HepG2 (cell line): Measurements from ENCODE around the gene APEX1. TPM values are rescaled to one million over a fixed set of nuclear protein-coding genes. Genes with fewer than 3 reads are reported as not detected.

Experiments used
- ATAC-seq: fragments of 200-7000 bp; cut with Tn5 transposase; 3 replicates; pipeline ENCODE4 v1.9.1; 2020; ENCODE audit warnings: mild to moderate bottlenecking, moderate library complexity
- BruUV-seq: library from RNA; stranded (reverse); fragments of 400-500 nt; replicated peaks from 2 replicates; lab custom pipeline; 2021; lab: Mats Ljungman, UMichigan
- CTCF ChIA-PET: fragments of 300-600 bp; formaldehyde crosslinking; extraction: SDS; loops from one replicate; lab custom pipeline; 2021; ENCODE audit warnings: low total read pairs, inconsistent platforms, low intra/inter-chr PET ratio; lab: Yijun Ruan, JAX
- POLR2A ChIA-PET: fragments of 350-600 bp; sonication (Branson Sonifier 250); formaldehyde crosslinking; loops from one replicate; lab custom pipeline; 2020; ENCODE audit warnings: antibody characterized with exemption, inconsistent platforms; lab: Yijun Ruan, JAX
- DNase-seq: peaks from one replicate; pipeline ENCODE4 v3.0.0-alpha.2; 2015; ENCODE audit warnings: low spot score
- FAIRE-seq: peaks from 3 replicates; lab custom pipeline; 2011; peaks lifted over from hg19 to GRCh38; lab: Jason Lieb, UNC
- H2AFZ ChIP-seq: one replicate; pipeline ENCODE4 v1.6.1; 2011; ENCODE audit warnings: low read length, inconsistent platforms
- H3K27ac ChIP-seq: fragments of 300-600 bp; 3 replicates; pipeline ENCODE4 v1.8.0; 2011; ENCODE audit warnings: mixed run types, mild to moderate bottlenecking, mixed read lengths, low read length, inconsistent platforms; ENCODE audit not compliant: insufficient read depth; ENCODE audit errors: extremely low read length
- H3K27me3 ChIP-seq, 2 experiments: fragments of 200-600 bp in 1 of 2; 2 replicates in 1 of 2; 3 replicates in 1 of 2; pipeline versions ENCODE4 v1.6.0 to v1.8.0; 2011; ENCODE audit warnings: low read length in 2 of 2, mild to moderate bottlenecking in 2 of 2, moderate library complexity in 2 of 2, inconsistent platforms in 1 of 2; ENCODE audit not compliant: insufficient read depth in 2 of 2, control insufficient read depth in 1 of 2
- H3K36me3 ChIP-seq, 2 experiments: fragments of 200-600 bp in 1 of 2; replicated peaks in 1 of 2; 2 replicates in 1 of 2; 3 replicates in 1 of 2; pipeline versions ENCODE4 v1.5.1 to v1.8.0; 2011; ENCODE audit warnings: low read length in 2 of 2, inconsistent platforms in 1 of 2; ENCODE audit not compliant: insufficient read depth in 2 of 2, control insufficient read depth in 1 of 2
- H3K4me1 ChIP-seq: 2 replicates; pipeline ENCODE4 v1.5.1; 2012; ENCODE audit warnings: low read length, inconsistent platforms; ENCODE audit not compliant: insufficient read depth
- H3K4me2 ChIP-seq: 2 replicates; pipeline ENCODE4 v1.6.0; 2011; ENCODE audit warnings: low read depth, low read length, inconsistent platforms
- H3K4me3 ChIP-seq, 3 experiments: fragments of 200-600 bp in 1 of 3; sonication (generic), shearing (Covaris generic) in 1 of 3; replicated peaks in 1 of 3; 2 replicates each; pipeline ENCODE4 v1.5.1; 2011 to 2016; ENCODE audit warnings: low read length in 3 of 3, inconsistent platforms in 2 of 3, low read depth in 2 of 3, mild to moderate bottlenecking in 2 of 3, control low read depth in 1 of 3, mixed read lengths in 1 of 3; ENCODE audit not compliant: insufficient read depth in 1 of 3
- H3K79me2 ChIP-seq: one replicate; pipeline ENCODE4 v1.6.1; 2011; ENCODE audit warnings: low read length, inconsistent platforms; ENCODE audit not compliant: insufficient read depth
- H3K9ac ChIP-seq: 2 replicates; pipeline ENCODE4 v1.6.0; 2011; ENCODE audit warnings: mild to moderate bottlenecking, low read depth, low read length, inconsistent platforms; ENCODE audit not compliant: insufficient read depth
- H3K9me3 ChIP-seq: 2 replicates; pipeline ENCODE4 v1.5.1; 2012; ENCODE audit warnings: mild to moderate bottlenecking, low read length
- H4K20me1 ChIP-seq: 2 replicates; pipeline ENCODE4 v1.6.0; 2011; ENCODE audit warnings: inconsistent platforms, mild to moderate bottlenecking, low read length, moderate library complexity; ENCODE audit not compliant: insufficient read depth
- BHLHE40 ChIP-seq: IDR thresholded peaks from 2 replicates; pipeline ENCODE4 v1.6.1; 2011; ENCODE audit warnings: low read length, improper control_type of control experiment
- HDAC1 ChIP-seq: sonication (generic); formaldehyde crosslinking; IDR thresholded peaks from 2 replicates; pipeline ENCODE4 v1.5.1; 2020; ENCODE audit warnings: mild to moderate bottlenecking, missing genetic modification reagents
- MED1 ChIP-seq: sonication (generic); formaldehyde crosslinking; IDR thresholded peaks from 2 replicates; pipeline ENCODE4 v1.4.0; 2020; ENCODE audit warnings: missing genetic modification reagents
- SIX1 ChIP-seq: sonication (generic); formaldehyde crosslinking; IDR thresholded peaks from 2 replicates; pipeline ENCODE4 v1.4.0; 2020; ENCODE audit warnings: missing genetic modification reagents, borderline replicate concordance
- ZBTB3 ChIP-seq: sonication (generic); formaldehyde crosslinking; IDR thresholded peaks from 2 replicates; pipeline ENCODE4 v1.4.0; 2020; ENCODE audit warnings: low read depth, mild to moderate bottlenecking, moderate library complexity, missing genetic modification reagents, borderline replicate concordance
- ZNF646 ChIP-seq: sonication (generic); formaldehyde crosslinking; IDR thresholded peaks from 2 replicates; pipeline ENCODE4 v1.9.0; 2021; ENCODE audit warnings: mild to moderate bottlenecking, missing genetic modification reagents
- WGBS: methylation state at CpG from one replicate; pipeline ENCODE4 v1.1.6; 2017; ENCODE audit warnings: low lambda C conversion rate; 5-methylcytosine and 5-hydroxymethylcytosine counted together
- in situ Hi-C: cut with HindIII; loops from 2 replicates; pipeline ENCODE4 v1.10.0; 2017; ENCODE audit warnings: low pct_unique_long_range_greater_than_20kb; ENCODE audit not compliant: extremely low pct_ligation_motif_present
- intact Hi-C: fragments of 100-400 bp; cut with micrococcal nuclease; formaldehyde crosslinking; loops from one replicate; pipeline ENCODE4 v1.10.0; 2022; ENCODE audit not compliant: unreplicated experiment
- polyA plus RNA-seq, 8 experiments: library from polyadenylated mRNA; depleted of rRNA in 3 of 8; stranded (reverse) in 7 of 8; unstranded in 1 of 8; fragments of >200 nt; fragmentation: Illumina TruSeq in 4 of 8; extraction: Trizol in 4 of 8; gene quantifications; 2 replicates each; pipeline versions ENCODE4 v1.2.1 to v1.2.3, GENCODE V29; 2011 to 2016; ENCODE audit warnings: low read depth in 4 of 8, missing spikeins in 1 of 8, mixed read lengths in 1 of 8; ENCODE audit not compliant: insufficient read depth in 1 of 8
- total RNA-seq, 5 experiments: library from RNA; depleted of rRNA; stranded (reverse); fragments of >200 nt; fragmentation: Illumina TruSeq; extraction: Trizol; gene quantifications; 2 replicates each; pipeline ENCODE4 v1.2.3, GENCODE V29; 2016; ENCODE audit warnings: low read depth in 1 of 5

APEX1 gene
- total and polyA plus RNA-seq, 2 of the 13 experiments (the other 11 are each of a cell fraction or from before 2014, with no cell fraction given), result 171 to 405 TPM

- H3K4me1 ChIP-seq, result peaks cover 45% of the 10 kb centered on the region
- ATAC-seq (no peak), DNase-seq (no peak), FAIRE-seq (no peak)
- ChIA-PET POLR2A (interaction anchor here (1.0 to 2.3 kb wide), 5 partner anchors 8 to 78 kb away, joined by 3 to 10 read pairs (median 4); partner anchors contain the start of genes APEX1, OSGEP, PARP2 and PIP4P1), CTCF (no interaction called here)
- H3K4me2 ChIP-seq, result no peak overlapping the region
- intact Hi-C loops, result no loop called here
- H3K9ac ChIP-seq, result no peak overlapping the region
- H2AFZ ChIP-seq, result no peak overlapping the region
- no peaks in the 10 kb centered on the region for H3K9me3 ChIP-seq
- H3K4me3 ChIP-seq, result no peak overlapping the region
- TF ChIP-seq SIX1 (no peak), ZBTB3 (CRISPR knock-in tag) (no peak), MED1 (no peak), HDAC1 (CRISPR knock-in tag) (no peak), ZNF646 (CRISPR knock-in tag) (no peak), BHLHE40 (no peak)
- no peaks in the 10 kb centered on the region for H3K36me3 ChIP-seq
- in situ Hi-C loops, result no loop called here
- H3K79me2 ChIP-seq, result no peaks in the 10 kb centered on the region
- no peak overlapping the region for H3K27ac ChIP-seq
- BruUV-seq, result no TSS peak
- H4K20me1 ChIP-seq, result no peaks in the 10 kb centered on the region
- WGBS, result 29% methylated on average over 2 of the region's 2 CpGs
- H3K27me3 ChIP-seq, result no peaks in the 10 kb centered on the region; a peak in 1 of 5 replicates
Measured at GRCh38 chr14:20421267-20421666, 33.8 kb upstream of the APEX1 start.
